ENCODE measurements around the gene ZNF626.
"Not testable (repeated sequence)": the region's sequence is repeated elsewhere in the genome, so short reads cannot be mapped to it uniquely, and the experiment has no call there.

The ZNF626 gene

GRCh38 chr19:20661150-20661819 lies at the start of gene ZNF626:
ZNF626 (minus strand) TSS chr19:20661571; CDS start chr19:20661446, 125 bp downstream.
- peak; percentile 80 to 89 for DNase-seq (ENCODE audit: low read depth in 2 of 2)

GRCh38 chr19:20669263-20669662 lies 7.9 kb upstream of the ZNF626 start:
- DNase-seq (ENCODE audit: low read depth in 2 of 2): no peak

GRCh38 chr19:20667281-20667680 lies 5.9 kb upstream of the ZNF626 start:
- no peak for DNase-seq (ENCODE audit: low read depth in 2 of 2)

- DNase-seq (ENCODE audit: low read depth in 2 of 2): no peak
Measured at GRCh38 chr19:20664901-20665781, 3.8 kb upstream of the ZNF626 start.

GRCh38 chr19:20664475-20664874 lies 3.1 kb upstream of the ZNF626 start:
- DNase-seq (ENCODE audit: low read depth in 2 of 2): not testable (repeated sequence)

- DNase-seq (ENCODE audit: low read depth in 2 of 2): no peak
Measured at GRCh38 chr19:20662421-20663105, 1.2 kb upstream of the ZNF626 start.

- DNase-seq (ENCODE audit: low read depth in 2 of 2): no peak
Measured at GRCh38 chr19:20660473-20661140, 764 bp downstream of the ZNF626 start.

- DNase-seq (ENCODE audit: low read depth in 2 of 2): no peak
Measured at GRCh38 chr19:20640545-20640944, 20.8 kb downstream of the ZNF626 start.

- DNase-seq (ENCODE audit: low read depth in 2 of 2): no peak
Measured at GRCh38 chr19:20640023-20640422, 21.3 kb downstream of the ZNF626 start.

GRCh38 chr19:20624560-20624959 lies 36.8 kb downstream of the ZNF626 start:
- not testable (repeated sequence) for DNase-seq (ENCODE audit: low read depth in 2 of 2)

- DNase-seq (ENCODE audit: low read depth in 2 of 2): no peak
Measured at GRCh38 chr19:20616071-20616470, 45.3 kb downstream of the ZNF626 start.

GRCh38 chr19:20614971-20615370 lies 46.4 kb downstream of the ZNF626 start:
- not testable (repeated sequence) for DNase-seq (ENCODE audit: low read depth in 2 of 2)

- DNase-seq (ENCODE audit: low read depth in 2 of 2): no peak
Measured at GRCh38 chr19:20612711-20613316, 48.6 kb downstream of the ZNF626 start.

GRCh38 chr19:20611866-20612265 lies 49.5 kb downstream of the ZNF626 start:
- no peak for DNase-seq (ENCODE audit: low read depth in 2 of 2)

GRCh38 chr19:20607943-20608342 lies 53.4 kb downstream of the ZNF626 start:
- no peak for DNase-seq (ENCODE audit: low read depth in 2 of 2)

Measured in activated CD8-positive, alpha-beta memory T cell treated with anti-CD3 and anti-CD28 coated beads for 4 hours (primary cell).